Esophagus muscularis mucosa (tissue), 4 donors: ENCODE data around the gene MIAT.

Experiments used
- EP300 ChIP-seq: sonication (generic); formaldehyde crosslinking; IDR thresholded peaks from one replicate; pipeline ENCODE4 v1.6.1; 2017; ENCODE audit warnings: antibody characterized with exemption
- POLR2AphosphoS5 ChIP-seq, 2 donors: sonication (generic); formaldehyde crosslinking; IDR thresholded peaks; one replicate each; pipeline ENCODE4 v1.6.1; 2017; ENCODE audit warnings: antibody characterized with exemption in 2 of 2
- TF ChIP-seq, protein P1 (sequence below), 3 experiments: fragments of 200-600 bp in 2 of 3; fragments of 450-650 bp in 1 of 3; sonication (generic) in 2 of 3; IDR thresholded peaks; one replicate each; pipeline ENCODE4 v1.5.1; 2017 to 2019; ENCODE audit warnings: antibody characterized with exemption in 3 of 3, mild to moderate bottlenecking in 2 of 3, moderate library complexity in 1 of 3

DNA sequence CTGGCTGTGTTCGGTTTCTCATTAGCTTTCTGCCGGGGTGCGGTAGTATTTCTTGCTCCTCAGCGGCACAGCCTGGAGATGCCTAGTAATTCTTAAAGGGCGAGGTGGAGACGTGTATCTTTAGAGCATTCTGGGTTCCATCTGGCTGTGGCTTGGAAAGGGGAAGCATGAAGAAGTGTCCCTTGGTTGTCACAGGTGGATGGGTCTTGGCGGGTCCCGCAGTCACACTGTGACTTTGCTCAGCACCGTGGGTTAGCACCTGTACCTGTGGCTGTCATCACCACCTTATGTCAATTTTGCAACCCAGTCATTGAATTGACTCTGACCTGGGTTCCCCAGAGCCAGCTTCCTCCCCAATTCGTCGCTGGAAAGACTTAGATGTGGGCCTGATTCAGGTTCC, 57.6 kb downstream of the MIAT start:
- TF ChIP-seq POLR2AphosphoS5 (IDR thresholded peaks at IDR 0.05) (no peak), EP300 (no peak)
- TF ChIP-seq, protein P1, sequence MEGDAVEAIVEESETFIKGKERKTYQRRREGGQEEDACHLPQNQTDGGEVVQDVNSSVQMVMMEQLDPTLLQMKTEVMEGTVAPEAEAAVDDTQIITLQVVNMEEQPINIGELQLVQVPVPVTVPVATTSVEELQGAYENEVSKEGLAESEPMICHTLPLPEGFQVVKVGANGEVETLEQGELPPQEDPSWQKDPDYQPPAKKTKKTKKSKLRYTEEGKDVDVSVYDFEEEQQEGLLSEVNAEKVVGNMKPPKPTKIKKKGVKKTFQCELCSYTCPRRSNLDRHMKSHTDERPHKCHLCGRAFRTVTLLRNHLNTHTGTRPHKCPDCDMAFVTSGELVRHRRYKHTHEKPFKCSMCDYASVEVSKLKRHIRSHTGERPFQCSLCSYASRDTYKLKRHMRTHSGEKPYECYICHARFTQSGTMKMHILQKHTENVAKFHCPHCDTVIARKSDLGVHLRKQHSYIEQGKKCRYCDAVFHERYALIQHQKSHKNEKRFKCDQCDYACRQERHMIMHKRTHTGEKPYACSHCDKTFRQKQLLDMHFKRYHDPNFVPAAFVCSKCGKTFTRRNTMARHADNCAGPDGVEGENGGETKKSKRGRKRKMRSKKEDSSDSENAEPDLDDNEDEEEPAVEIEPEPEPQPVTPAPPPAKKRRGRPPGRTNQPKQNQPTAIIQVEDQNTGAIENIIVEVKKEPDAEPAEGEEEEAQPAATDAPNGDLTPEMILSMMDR (IDR thresholded peaks at IDR 0.05), result no peak
